Skeletal muscle cell (primary cell): Measurements from ENCODE around the gene CTSA.

ENCODE experiments used
- DNase-seq: peaks from one replicate; pipeline ENCODE4 v3.0.0-alpha.2; 2010; ENCODE audit warnings: low read depth
- H3K4me3 ChIP-seq: 2 replicates; pipeline ENCODE4 v1.5.1; 2011; ENCODE audit warnings: low read depth, mild to moderate bottlenecking, control low read depth, low read length, moderate library complexity

Gene CTSA

GRCh38 chr20:45933266-45934045, 42.3 kb downstream of the CTSA start:
- peak overlapping the region; percentile 94 for H3K4me3 ChIP-seq
- no peak for DNase-seq

- no peak for DNase-seq
- H3K4me3 ChIP-seq = peak overlapping the region; percentile 94
Observed at GRCh38 chr20:45934046-45934585, 43.0 kb downstream of the CTSA start.

GRCh38 chr20:45934586-45935415, 43.7 kb downstream of the CTSA start, which contains the start of gene PCIF1:
Gene PCIF1 (plus strand): TSS chr20:45934683. CDS start chr20:45939000, 4,317 bp downstream.
- peak; percentile 85 for DNase-seq

DNA sequence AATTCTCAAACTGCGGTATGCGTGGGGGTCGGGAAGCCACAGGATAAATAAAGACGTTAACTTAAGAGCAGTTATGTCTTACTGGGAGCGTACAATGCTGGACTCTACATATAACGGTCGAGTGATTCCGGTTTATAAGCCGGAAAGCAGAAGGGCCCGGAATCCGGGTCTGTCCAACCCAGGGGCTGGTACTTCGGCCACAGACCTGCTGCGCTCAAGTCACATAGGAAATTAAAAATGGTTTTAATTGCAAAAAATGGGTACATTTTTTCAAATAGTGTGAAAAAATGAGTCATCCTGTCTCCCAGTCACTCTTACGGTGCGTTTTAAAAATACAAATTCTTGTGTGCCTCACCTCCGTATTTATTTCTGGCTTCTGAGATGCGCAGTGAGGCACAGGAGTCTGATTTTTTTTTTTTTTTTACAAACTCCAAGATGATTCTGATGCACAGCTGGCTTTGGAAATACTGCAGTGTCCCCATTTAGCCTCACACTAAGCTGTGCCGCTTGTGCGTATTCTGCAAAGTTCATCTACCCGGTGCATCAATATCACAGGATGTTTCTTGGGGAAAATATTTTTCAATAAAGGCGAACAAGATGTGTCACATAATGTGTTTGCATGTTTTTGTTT, 44.4 kb downstream of the CTSA start:
- DNase-seq = no peak
- peak overlapping the region; percentile 65 for H3K4me3 ChIP-seq

More at GRCh38 chr20:45934586-45935415, 43.7 kb downstream of the CTSA start, which contains the start of gene PCIF1:
- peak within 1 kb of the TSS; percentile 94 for H3K4me3 ChIP-seq

DNA sequence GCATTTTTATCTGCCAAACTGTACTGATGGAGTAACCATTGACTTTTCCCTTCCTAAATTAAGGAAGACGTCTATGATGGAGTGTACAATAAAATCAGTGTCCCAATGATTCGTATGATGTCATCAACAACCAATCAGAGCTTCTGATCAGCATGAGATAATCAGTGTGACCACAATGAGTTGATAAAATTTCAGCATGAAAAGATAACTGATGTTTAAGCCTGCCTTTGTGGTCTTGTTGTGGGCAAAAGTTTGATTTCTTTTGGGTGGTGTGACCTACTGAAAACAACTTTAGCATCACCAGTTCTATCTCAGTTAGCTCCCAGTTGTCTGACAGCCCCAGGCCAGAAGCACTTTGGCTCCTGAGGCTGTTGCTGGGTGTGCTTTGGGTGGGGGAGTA, 46.6 kb downstream of the CTSA start:
- H3K4me3 ChIP-seq = no peak overlapping the region
- no peak for DNase-seq

- no peak for DNase-seq
- H3K4me3 ChIP-seq = no peak overlapping the region
Observed at GRCh38 chr20:45938727-45939438, 47.7 kb downstream of the CTSA start.

DNA sequence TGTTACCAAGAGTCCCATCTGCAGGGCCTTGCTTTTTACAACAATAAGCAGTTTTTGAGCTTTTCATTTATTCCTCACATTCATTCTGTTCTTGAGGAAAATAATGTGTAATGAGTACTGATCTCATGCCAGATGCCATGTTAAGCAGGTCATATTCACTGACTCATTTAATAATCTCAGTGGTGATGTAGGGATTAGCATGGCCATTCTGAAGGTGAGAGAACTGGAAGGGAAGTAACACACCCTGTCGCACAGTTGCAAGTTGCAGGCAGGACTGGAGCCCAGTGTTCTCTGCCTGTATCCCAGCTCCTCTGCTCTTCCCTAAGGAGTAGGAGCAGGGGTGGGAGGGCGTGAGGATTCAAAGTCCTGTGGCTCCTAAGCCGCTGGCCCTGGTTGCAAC, 48.9 kb downstream of the CTSA start:
- no peak overlapping the region for H3K4me3 ChIP-seq
- no peak for DNase-seq

DNA sequence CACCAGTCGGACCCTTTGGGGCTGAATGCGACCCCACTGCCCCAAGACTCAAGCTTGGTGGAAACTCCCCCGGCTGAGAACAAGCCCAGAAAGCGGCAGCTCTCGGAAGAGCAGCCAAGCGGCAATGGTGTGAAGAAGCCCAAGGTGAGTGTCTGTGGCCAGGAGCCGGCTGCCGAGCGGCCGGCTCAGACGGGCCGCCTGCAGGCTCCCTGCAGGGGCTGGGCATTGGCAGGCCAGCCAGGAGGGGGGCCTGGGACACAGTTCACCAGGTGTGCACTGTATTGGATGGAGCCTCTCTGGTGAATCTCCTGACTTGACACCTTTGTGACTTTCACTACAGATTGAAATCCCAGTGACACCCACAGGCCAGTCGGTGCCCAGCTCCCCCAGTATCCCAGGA, 49.3 kb downstream of the CTSA start:
- DNase-seq = no peak
- no peak overlapping the region for H3K4me3 ChIP-seq

- no peak for DNase-seq
Observed at GRCh38 chr20:45943613-45944012, 52.5 kb downstream of the CTSA start.

DNA sequence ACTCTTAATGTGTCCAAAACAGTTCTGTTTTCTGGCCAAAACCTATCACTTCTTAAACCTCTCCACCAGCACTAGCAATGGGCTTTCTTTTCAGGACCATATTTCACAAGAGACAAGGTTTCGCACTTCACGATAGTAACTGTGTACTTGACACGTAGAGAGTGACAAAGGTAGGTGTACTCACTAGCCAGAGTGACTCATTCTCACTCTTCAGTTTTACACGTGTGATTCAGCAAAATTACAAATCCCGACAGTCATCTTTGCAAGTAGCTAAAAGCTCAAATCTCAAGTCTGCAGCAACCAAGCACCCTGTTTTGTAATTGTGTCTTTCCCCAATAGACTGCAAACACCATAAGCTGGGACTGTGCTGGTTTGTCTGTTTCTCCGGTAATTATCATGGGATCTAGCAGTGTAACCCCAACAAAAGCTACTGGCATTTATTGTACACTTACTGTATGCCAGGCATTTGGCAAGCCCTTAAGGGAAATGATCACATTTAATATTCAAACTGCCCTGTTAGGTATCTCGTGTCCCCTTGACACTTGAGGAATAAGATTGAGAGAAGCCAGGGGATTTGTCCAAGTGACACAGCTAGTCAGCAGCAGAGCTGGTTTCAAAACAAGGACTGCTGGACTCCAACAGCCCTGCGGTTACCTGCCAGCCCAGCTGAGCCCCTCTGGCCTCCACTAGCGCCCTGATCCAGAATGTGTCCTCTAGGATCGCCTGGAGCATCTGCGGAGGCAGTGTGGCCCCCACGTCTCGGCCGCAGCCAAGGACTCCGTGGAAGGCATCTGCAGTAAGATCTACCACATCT, 53.2 kb downstream of the CTSA start:
- H3K4me3 ChIP-seq = no peak overlapping the region
- DNase-seq = no peak

More at GRCh38 chr20:45943613-45944012, 52.5 kb downstream of the CTSA start:
- no peak overlapping the region for H3K4me3 ChIP-seq

- DNase-seq = no peak
- no peak overlapping the region for H3K4me3 ChIP-seq
Observed at GRCh38 chr20:45944965-45945677, 54.0 kb downstream of the CTSA start.

- no peak overlapping the region for H3K4me3 ChIP-seq
- DNase-seq = no peak
Observed at GRCh38 chr20:45945678-45946148, 54.6 kb downstream of the CTSA start.

GRCh38 chr20:45946149-45946970, 55.2 kb downstream of the CTSA start:
- DNase-seq = no peak
- no peak overlapping the region for H3K4me3 ChIP-seq

GRCh38 chr20:45947110-45947866, 56.2 kb downstream of the CTSA start:
- no peak overlapping the region for H3K4me3 ChIP-seq
- DNase-seq = no peak

GRCh38 chr20:45948261-45948733, 57.2 kb downstream of the CTSA start:
- H3K4me3 ChIP-seq = no peak overlapping the region

More at GRCh38 chr20:45948261-45948733, 57.2 kb downstream of the CTSA start:
- DNase-seq = no peak
